Cerebellar cortex (tissue), 1 donor: ENCODE results near the gene WNT7B.

ENCODE experiments used
- DNase-seq: peaks from one replicate; pipeline ENCODE4 v3.0.0-alpha.2; 2015; ENCODE audit warnings: low spot score

Gene WNT7B

GRCh38 chr22:45995405-45996101, 18.6 kb upstream of the WNT7B start:
- no peak for DNase-seq

DNA sequence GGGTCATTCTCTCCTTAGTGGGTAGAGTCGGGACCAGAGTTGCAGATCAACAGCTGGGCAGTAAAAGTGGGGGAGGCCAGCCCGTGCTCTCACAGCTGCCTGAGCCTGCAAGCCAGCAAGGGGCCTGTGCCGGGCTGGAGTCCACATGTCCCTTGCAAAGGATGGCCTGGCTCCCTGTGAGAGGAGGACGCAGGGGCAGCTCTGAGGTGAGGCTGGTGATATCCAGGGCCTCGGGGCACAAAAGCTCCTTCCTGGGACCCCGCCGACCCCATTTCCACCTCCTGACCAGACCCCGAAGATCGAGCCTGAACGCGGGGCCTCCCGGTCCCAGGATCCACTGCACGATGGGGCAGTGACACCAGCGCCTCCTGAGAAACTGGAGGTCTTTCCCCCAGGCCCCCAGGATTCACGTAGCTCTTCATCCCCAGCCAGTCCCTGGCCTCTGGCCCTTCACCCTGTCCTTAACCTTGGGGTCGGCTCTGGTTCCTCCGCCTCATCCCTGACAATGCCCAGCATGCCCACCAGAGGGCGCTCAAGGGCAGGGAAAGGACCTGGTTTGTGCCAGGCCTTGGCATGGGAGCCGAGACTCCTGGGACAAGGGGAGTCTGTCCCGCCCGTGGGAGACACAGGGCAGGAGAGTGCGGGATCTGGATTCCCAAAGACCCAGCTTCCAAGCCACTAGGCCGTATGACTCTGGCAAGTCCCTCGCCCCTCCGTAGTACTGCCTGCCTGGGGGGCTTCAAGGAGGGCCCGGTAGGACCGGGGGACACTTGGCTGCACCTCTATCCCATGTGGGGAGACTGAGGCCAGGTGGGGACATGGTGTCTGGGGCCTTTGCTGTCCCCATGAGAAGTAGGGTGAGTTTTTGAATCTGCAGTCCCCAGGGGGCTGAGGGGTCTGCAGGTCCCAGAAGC, 17.8 kb upstream of the WNT7B start:
- DNase-seq = peak; percentile 77

GRCh38 chr22:45993841-45994240, 16.9 kb upstream of the WNT7B start:
- no peak for DNase-seq

- DNase-seq = no peak
Measured at GRCh38 chr22:45993143-45993692, 16.3 kb upstream of the WNT7B start.

GRCh38 chr22:45992737-45993136, 15.8 kb upstream of the WNT7B start:
- DNase-seq = no peak

- no peak for DNase-seq
Measured at GRCh38 chr22:45991098-45991497, 14.1 kb upstream of the WNT7B start.

DNA sequence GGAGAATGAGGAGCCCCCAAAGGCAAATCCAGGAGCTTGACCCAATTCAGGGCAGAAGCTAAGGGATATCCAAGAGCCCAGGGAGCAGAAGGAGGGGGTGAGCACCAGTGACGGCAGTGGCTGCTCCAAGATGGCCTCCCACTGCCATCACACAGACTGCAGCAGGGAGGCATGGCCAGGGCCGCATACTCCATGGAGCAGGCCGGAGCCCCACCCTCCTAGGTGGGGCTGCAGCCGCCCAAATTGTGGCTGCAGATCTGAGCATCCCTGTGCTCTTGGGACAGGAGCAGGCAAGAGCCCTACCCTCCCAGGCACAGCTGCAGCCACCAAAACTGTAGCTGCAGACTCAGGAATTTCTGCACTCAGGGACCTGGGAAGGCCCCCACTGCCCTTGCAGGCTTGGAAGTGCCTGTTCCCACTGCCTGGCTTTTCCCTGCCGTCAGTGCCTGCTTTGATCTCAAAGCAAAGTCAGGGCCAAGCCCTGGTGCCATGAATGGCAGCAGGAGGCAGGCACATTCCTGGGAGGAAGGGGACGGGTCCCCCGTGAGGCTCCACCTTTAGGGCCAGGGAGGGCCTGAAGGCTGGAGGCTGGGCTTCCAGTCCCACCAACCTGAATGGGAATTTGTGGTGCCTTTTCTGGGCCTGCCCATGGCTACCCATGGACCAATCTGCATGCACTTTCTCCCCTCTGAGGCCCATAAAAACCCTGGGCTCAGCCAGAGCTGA, 10.3 kb upstream of the WNT7B start:
- DNase-seq = no peak

- no peak for DNase-seq
Measured at GRCh38 chr22:45984316-45984916, 7.5 kb upstream of the WNT7B start.

DNA sequence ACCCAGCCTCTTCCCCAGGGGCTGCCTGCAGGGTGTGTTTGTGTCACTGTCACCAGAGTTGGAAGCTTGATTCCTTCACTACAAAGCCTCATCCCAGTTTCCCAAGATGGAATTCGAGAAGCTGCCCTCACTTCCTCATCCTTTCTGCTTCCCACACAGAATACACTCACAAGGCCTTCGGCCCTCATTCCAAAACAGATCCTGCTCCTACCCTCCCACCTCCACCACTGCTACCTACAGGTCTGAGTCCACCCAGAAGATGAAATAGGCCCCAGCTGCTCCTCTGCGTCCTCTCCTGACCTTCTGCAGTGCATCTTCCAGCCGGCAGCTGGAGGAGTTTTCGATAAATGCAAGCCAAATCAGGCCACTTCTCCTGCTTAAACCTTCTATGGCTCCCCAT, 6.8 kb upstream of the WNT7B start:
- no peak for DNase-seq

- no peak for DNase-seq
Measured at GRCh38 chr22:45980761-45981160, 3.8 kb upstream of the WNT7B start.

DNA sequence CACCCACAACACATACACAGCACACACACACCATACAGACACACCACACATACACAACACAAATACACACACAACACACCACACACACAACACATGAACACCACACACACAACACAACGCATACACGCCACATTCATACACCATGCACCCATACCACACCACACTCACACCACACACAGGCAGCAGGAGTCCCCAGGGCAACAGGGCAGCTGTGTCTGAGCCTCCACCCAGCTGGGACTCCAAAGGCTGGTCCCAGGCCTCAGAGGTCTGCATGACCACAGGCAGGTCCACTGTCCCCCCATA, 3.3 kb upstream of the WNT7B start:
- DNase-seq = no peak

- no peak for DNase-seq
Measured at GRCh38 chr22:45978275-45978713, 1.3 kb upstream of the WNT7B start.

DNA sequence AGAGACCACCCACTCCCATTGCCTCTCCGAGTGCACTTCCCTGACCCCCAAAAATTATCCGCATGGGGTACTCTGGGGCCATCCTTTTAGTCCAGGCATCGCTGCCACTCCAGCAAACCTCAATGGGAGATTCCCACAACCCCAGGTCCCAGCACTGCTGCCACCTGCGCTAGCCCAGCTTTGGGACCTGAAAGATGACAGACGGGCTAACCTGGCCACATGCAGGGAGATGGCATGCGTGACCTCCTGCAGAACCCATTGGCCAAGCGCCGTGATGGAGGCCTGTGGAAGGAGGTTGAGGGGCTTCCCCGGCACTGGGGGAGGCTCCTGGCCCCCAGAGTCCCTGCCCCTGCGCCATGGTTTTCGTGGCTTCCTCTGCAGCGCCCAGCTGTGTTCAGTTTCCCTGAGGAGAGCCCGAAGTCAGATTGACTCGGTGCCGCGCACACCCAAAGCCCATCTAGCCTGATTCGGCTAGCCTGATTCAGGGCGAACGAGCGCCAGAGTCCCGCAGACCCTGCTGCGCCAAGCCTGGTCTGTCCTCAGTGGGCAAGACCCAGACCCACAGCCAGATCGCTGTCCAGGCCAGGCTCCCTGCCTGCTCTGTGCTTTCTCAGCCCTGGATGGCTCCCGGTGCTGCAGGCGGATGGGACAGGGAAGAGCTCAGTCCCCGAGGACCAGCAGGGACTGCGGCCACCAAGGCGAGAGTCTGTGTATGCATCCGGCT, 751 bp upstream of the WNT7B start:
- DNase-seq = no peak

GRCh38 chr22:45976254-45977002, 534 bp downstream of the WNT7B start:
- no peak for DNase-seq

GRCh38 chr22:45975164-45976161, 1.5 kb downstream of the WNT7B start:
- DNase-seq = no peak

DNA sequence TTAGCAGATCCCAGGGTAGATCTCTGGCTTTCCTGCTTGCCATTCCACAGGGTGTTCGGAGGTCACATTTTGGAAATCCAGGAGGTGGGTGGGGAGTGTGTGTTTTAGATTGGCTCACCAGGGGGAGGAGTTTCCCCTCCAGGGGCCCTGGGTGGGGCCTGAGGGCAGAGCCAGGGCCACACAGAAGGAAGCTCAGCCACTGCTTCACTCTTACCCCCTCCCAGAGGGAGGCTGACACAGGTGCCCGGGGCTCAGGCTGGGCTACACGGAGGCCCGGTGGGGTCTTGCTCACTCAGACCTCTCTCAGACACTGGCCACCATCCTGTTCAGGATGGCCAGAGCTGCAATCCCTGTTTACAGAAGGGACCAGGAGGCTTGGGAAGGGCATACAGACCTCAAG, 2.5 kb downstream of the WNT7B start:
- DNase-seq = no peak

DNA sequence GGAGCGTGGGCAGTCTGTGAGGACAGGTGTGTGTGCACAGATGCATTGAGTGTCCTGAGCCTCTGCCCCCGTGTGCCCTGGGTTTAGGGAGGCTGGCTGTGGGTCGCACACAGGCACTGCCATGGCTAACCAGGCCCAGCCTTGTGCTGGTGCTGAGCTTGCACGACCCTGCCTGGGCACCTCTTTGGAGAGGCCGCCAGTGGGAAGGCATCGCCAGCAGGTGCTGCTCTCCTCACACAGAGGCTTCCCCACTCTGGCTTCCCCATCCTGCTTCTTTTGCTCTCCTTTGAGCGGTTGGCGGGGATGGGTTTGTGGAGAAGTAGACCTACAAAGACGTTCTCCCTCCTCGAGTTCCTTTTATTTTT, 4.1 kb downstream of the WNT7B start:
- no peak for DNase-seq

GRCh38 chr22:45972091-45972888, 4.7 kb downstream of the WNT7B start:
- no peak for DNase-seq
